ENCODE measurements around the gene SGIP1.

SGIP1 gene

DNA sequence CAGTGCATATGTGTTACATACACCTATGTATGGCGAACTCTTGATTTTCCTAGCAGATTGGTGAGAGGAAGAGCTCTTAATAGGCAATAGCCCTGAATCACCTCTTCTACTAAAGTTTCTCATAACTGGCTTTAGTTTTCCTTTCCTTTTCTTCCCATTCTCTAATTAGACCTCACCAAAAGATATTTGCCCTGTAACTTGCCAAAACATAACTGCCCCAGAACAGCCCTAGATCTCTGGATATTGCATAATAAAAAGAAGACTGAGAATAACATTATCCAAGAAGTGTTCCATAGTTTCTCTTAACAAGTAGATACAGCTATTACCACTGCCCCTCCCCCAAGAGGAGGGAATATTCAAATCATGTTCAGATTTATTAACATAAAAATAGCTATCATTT, 16.3 kb downstream of the SGIP1 start:
- DNase-seq, result no peak
- H3K4me1 ChIP-seq, result no peaks in the 10 kb centered on the region; the same call in 1 of the 2 replicates

DNA sequence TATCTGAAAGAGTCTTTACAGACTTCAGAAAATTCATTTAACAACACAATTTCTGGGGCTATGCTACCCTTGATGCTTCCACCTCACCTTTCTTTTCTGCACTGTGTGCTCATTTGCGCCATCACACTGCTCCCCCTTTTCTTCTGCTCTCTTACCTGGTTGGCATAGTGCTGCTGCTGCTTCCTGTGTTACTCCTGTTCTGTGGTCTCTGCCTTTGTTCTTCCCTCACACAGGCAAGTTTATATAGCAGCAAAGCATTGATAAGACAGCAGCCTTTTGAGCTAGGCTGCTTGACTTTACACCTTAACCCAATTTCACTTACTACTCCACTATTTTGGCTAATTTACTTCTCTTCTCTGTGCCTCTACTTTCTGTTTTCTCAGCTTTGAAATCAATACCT, 18.3 kb downstream of the SGIP1 start:
- TF ChIP-seq, protein P1, sequence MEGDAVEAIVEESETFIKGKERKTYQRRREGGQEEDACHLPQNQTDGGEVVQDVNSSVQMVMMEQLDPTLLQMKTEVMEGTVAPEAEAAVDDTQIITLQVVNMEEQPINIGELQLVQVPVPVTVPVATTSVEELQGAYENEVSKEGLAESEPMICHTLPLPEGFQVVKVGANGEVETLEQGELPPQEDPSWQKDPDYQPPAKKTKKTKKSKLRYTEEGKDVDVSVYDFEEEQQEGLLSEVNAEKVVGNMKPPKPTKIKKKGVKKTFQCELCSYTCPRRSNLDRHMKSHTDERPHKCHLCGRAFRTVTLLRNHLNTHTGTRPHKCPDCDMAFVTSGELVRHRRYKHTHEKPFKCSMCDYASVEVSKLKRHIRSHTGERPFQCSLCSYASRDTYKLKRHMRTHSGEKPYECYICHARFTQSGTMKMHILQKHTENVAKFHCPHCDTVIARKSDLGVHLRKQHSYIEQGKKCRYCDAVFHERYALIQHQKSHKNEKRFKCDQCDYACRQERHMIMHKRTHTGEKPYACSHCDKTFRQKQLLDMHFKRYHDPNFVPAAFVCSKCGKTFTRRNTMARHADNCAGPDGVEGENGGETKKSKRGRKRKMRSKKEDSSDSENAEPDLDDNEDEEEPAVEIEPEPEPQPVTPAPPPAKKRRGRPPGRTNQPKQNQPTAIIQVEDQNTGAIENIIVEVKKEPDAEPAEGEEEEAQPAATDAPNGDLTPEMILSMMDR (IDR thresholded peaks at IDR 0.05; ENCODE audit: low read depth, low read length), result no peak
- H3K4me1 ChIP-seq, result no peaks in the 10 kb centered on the region
- DNase-seq, result no peak

More for the DNA sequence above, 16.3 kb downstream of the SGIP1 start:
- Histone ChIP-seq H3K27me3 (no peaks in the 10 kb centered on the region), H3K4me3 (ENCODE audit: low read depth, low read length) (no peak overlapping the region), H3K36me3 (no peaks in the 10 kb centered on the region), H3K9me3 (no peaks in the 10 kb centered on the region)
- TF ChIP-seq, protein P1 (IDR thresholded peaks at IDR 0.05; ENCODE audit: low read depth, low read length), result no peak

DNA sequence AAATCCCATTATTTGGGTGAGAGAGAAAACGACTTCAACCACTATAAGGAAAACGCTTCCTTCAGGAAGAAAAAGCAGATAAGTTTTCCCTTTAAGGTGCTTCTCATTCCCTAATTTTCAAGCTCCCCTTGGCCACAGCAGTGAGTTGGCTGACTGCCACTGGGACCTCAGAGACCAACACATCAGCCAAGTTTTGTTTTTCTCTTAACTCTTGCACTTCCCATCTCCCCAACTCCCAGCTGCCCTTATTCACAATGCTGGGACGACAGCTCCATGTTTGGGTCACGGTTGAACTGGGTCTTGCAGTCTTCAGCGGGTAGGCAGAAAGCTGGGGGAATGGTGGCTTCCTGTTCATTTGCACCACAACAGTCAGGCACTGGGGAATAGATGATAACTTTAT, 18.9 kb downstream of the SGIP1 start:
- no peak for DNase-seq
- H3K4me3 ChIP-seq (ENCODE audit: low read depth, low read length), result no peak overlapping the region
- no peaks in the 10 kb centered on the region for H3K27me3 ChIP-seq
- H3K9me3 ChIP-seq, result no peaks in the 10 kb centered on the region
- H3K4me1 ChIP-seq, result no peaks in the 10 kb centered on the region
- TF ChIP-seq, protein P1 (IDR thresholded peaks at IDR 0.05; ENCODE audit: low read depth, low read length), result no peak
- no peaks in the 10 kb centered on the region; the same call in 1 of the 2 replicates for H3K36me3 ChIP-seq

More for the DNA sequence above, 18.3 kb downstream of the SGIP1 start:
- H3K27me3 ChIP-seq, result no peaks in the 10 kb centered on the region
- H3K4me3 ChIP-seq (ENCODE audit: low read depth, low read length), result no peak overlapping the region
- H3K36me3 ChIP-seq, result no peaks in the 10 kb centered on the region; the same call in 1 of the 2 replicates
- H3K9me3 ChIP-seq, result no peaks in the 10 kb centered on the region

GRCh38 chr1:66553846-66554245, 19.9 kb downstream of the SGIP1 start:
- Histone ChIP-seq H3K4me1 (no peaks in the 10 kb centered on the region), H3K4me3 (ENCODE audit: low read depth, low read length) (no peak overlapping the region), H3K27me3 (no peaks in the 10 kb centered on the region), H3K36me3 (no peaks in the 10 kb centered on the region; the same call in 1 of the 2 replicates), H3K9me3 (no peaks in the 10 kb centered on the region)
- TF ChIP-seq, protein P1 (IDR thresholded peaks at IDR 0.05; ENCODE audit: low read depth, low read length), result no peak
- DNase-seq, result no peak

GRCh38 chr1:66556161-66556611, 22.2 kb downstream of the SGIP1 start:
- Histone ChIP-seq H3K9me3 (no peaks in the 10 kb centered on the region), H3K4me1 (no peaks in the 10 kb centered on the region), H3K27me3 (no peaks in the 10 kb centered on the region), H3K36me3 (no peaks in the 10 kb centered on the region; the same call in 1 of the 2 replicates), H3K4me3 (ENCODE audit: low read depth, low read length) (no peak overlapping the region)
- TF ChIP-seq, protein P1 (IDR thresholded peaks at IDR 0.05; ENCODE audit: low read depth, low read length), result no peak
- DNase-seq, result no peak

DNA sequence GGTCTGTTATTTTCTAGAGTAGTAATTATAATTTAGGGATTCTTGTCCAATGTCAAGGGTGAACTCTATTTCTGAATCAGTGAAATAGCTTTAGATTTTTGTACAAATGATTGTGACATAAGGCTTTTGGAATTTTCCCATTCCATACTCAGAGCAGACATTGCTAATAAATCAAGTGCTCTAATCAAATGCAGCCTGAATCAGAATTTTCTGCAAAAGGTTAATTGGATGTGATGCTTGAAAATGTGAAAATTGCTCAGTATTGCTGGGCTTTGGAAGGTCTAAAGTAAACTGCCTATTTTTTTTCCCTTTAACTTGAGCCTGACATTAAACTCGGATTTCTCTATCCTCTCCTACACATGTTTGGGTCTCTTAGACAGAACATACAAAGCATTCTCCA, 23.2 kb downstream of the SGIP1 start:
- H3K9me3 ChIP-seq, result no peaks in the 10 kb centered on the region
- H3K36me3 ChIP-seq, result no peaks in the 10 kb centered on the region; the same call in 1 of the 2 replicates
- no peak overlapping the region for H3K4me3 ChIP-seq (ENCODE audit: low read depth, low read length)
- H3K4me1 ChIP-seq, result no peaks in the 10 kb centered on the region
- TF ChIP-seq, protein P1 (IDR thresholded peaks at IDR 0.05; ENCODE audit: low read depth, low read length), result no peak
- no peak for DNase-seq
- H3K27me3 ChIP-seq, result no peaks in the 10 kb centered on the region
